Mesenchymal stem cell (in vitro differentiated cells and primary cell): ENCODE data around the gene RASGRP2.
A peak's percentile ranks its signal among the peaks of the same experiment; 100 is the strongest.

Experiments
- DNase-seq: peaks from one replicate; pipeline ENCODE4 v3.0.0-alpha.2; 2013
- H2AFZ ChIP-seq: one replicate; pipeline ENCODE4 v1.6.1; 2013; ENCODE audit warnings: low read depth, mild to moderate bottlenecking, control low read depth, inconsistent platforms, low read length, moderate library complexity
- H2AK5ac ChIP-seq: 2 replicates; pipeline ENCODE4 v1.6.1; 2013; ENCODE audit warnings: low read length, moderate library complexity, mild to moderate bottlenecking, inconsistent platforms; ENCODE audit not compliant: severe bottlenecking
- H2BK120ac ChIP-seq: one replicate; pipeline ENCODE4 v1.6.1; 2013; ENCODE audit warnings: low read depth, mild to moderate bottlenecking, inconsistent platforms, low read length, moderate library complexity
- H2BK12ac ChIP-seq, 2 experiments: one replicate each; pipeline ENCODE4 v1.6.1; 2013; ENCODE audit warnings: inconsistent platforms in 2 of 2, low read length in 2 of 2, mild to moderate bottlenecking in 2 of 2, moderate library complexity in 2 of 2, control low read depth in 1 of 2
- H2BK15ac ChIP-seq: one replicate; pipeline ENCODE4 v1.6.1; 2013; ENCODE audit warnings: mild to moderate bottlenecking, low read depth, inconsistent platforms; ENCODE audit not compliant: poor library complexity, severe bottlenecking
- H2BK5ac ChIP-seq: 2 replicates; pipeline ENCODE4 v1.6.1; 2013; ENCODE audit warnings: low read depth, mild to moderate bottlenecking, low read length, control low read depth, inconsistent platforms; ENCODE audit not compliant: poor library complexity, severe bottlenecking
- H3K14ac ChIP-seq, 2 experiments: one replicate each; pipeline ENCODE4 v1.6.1; 2013; ENCODE audit warnings: inconsistent platforms in 2 of 2, low read length in 2 of 2, control low read depth in 1 of 2, mild to moderate bottlenecking in 1 of 2, moderate library complexity in 1 of 2
- H3K18ac ChIP-seq, 2 experiments: one replicate each; pipeline ENCODE4 v1.6.1; 2013; ENCODE audit warnings: inconsistent platforms in 2 of 2, low read length in 2 of 2, control low read depth in 1 of 2, low read depth in 1 of 2, mild to moderate bottlenecking in 1 of 2
- H3K23ac ChIP-seq, 2 experiments: one replicate each; pipeline ENCODE4 v1.6.1; 2013; ENCODE audit warnings: inconsistent platforms in 2 of 2, low read length in 2 of 2, mild to moderate bottlenecking in 2 of 2, moderate library complexity in 2 of 2, control low read depth in 1 of 2
- H3K27ac ChIP-seq: 2 replicates; pipeline ENCODE4 v1.5.1; 2013; ENCODE audit warnings: mild to moderate bottlenecking, moderate library complexity, low read length, control low read depth, inconsistent platforms; ENCODE audit not compliant: poor library complexity, severe bottlenecking
- H3K27me3 ChIP-seq, 2 experiments: 2 replicates each; pipeline versions ENCODE4 v1.6.1 to v1.7.0; 2013; ENCODE audit warnings: low read length in 2 of 2, mild to moderate bottlenecking in 2 of 2, moderate library complexity in 2 of 2, control low read depth in 1 of 2, inconsistent platforms in 1 of 2; ENCODE audit not compliant: control insufficient read depth in 1 of 2, insufficient read depth in 1 of 2
- H3K36me3 ChIP-seq, 2 experiments: 2 replicates each; pipeline versions ENCODE4 v1.6.1 to v1.7.0; 2013; ENCODE audit warnings: low read length in 2 of 2, control low read depth in 1 of 2, inconsistent platforms in 1 of 2, low read depth in 1 of 2, mild to moderate bottlenecking in 1 of 2; ENCODE audit not compliant: insufficient read depth in 2 of 2, control insufficient read depth in 1 of 2
- H3K4ac ChIP-seq, 2 experiments: one replicate each; pipeline ENCODE4 v1.6.1; 2013; ENCODE audit warnings: inconsistent platforms in 2 of 2, low read length in 2 of 2, mild to moderate bottlenecking in 2 of 2, moderate library complexity in 2 of 2, control low read depth in 1 of 2, low read depth in 1 of 2
- H3K4me1 ChIP-seq: 2 replicates; pipeline ENCODE4 v1.6.1; 2013; ENCODE audit warnings: low read depth, low read length, control low read depth; ENCODE audit not compliant: control insufficient read depth, insufficient read depth
- H3K4me2 ChIP-seq: 2 replicates; pipeline ENCODE4 v1.6.1; 2013; ENCODE audit warnings: low read length, mild to moderate bottlenecking, inconsistent platforms; ENCODE audit not compliant: poor library complexity, severe bottlenecking
- H3K4me3 ChIP-seq, 2 experiments: 2 replicates each; pipeline versions ENCODE4 v1.5.1 to v1.7.0; 2013; ENCODE audit warnings: low read length in 2 of 2, mild to moderate bottlenecking in 2 of 2, control low read depth in 1 of 2, low read depth in 1 of 2; ENCODE audit not compliant: insufficient read depth in 1 of 2
- H3K79me1 ChIP-seq: replicated peaks from 2 replicates; pipeline ENCODE4 v1.6.1; 2013; ENCODE audit warnings: mild to moderate bottlenecking, control low read depth, low read length, inconsistent platforms; ENCODE audit not compliant: poor library complexity, severe bottlenecking
- H3K9ac ChIP-seq: 2 replicates; pipeline ENCODE4 v1.7.0; 2013; ENCODE audit warnings: mild to moderate bottlenecking, low read length, moderate library complexity
- H3K9me3 ChIP-seq: 2 replicates; pipeline ENCODE4 v1.7.0; 2013; ENCODE audit warnings: mild to moderate bottlenecking, low read length; ENCODE audit not compliant: control insufficient read depth
- H4K8ac ChIP-seq: one replicate; pipeline ENCODE4 v1.6.1; 2013; ENCODE audit warnings: inconsistent platforms, mild to moderate bottlenecking, low read length, moderate library complexity
- H4K91ac ChIP-seq: one replicate; pipeline ENCODE4 v1.6.1; 2013; ENCODE audit warnings: mild to moderate bottlenecking, low read length, inconsistent platforms
- whole genome bisulfite sequencing: methylation state at CpG from one replicate; pipeline ENCODE4 v1.1.7; 2013; ENCODE audit warnings: mixed read lengths; 5-methylcytosine and 5-hydroxymethylcytosine counted together

The RASGRP2 gene

DNA sequence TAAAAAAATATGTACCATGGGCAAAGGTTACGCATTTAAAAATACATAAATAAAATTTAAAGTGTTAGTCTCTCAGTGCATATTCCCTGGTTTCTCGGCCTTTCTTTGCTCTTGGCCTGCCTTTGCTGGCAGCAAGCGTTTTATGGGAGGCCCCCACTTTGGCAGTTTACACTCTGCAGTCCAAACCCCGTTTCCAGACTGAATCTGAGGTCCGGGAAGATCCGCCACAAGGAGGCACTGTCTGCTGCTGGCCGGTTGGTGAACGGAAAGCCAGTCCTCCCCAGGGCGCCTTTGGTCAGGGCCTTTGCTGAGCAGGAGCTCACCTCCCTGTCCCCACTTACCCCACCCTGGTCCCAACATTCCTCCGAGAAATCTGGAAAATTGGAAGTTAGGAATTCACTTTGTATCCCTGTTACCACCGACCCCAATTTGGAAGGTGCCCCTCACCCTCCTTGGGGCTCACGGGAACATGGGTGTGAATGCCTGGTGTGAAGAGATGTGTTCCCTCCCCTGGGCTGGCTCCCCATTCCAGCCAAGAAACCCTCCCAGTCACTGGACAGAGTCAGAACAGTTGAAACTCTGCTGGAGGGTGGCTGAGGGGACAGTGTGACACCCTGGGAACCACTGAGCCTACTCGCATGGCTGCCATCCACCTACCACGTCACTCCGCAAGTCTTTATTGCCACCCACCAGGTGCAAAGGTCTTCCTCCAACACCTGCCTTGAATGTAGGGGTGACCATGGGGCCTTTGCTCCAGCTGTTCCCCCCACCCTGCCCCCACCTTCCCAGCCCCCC lies 43.8 kb upstream of the RASGRP2 start:
- H3K36me3 ChIP-seq = peaks cover 10 to 41% of the 10 kb centered on the region in 2 experiments
- no peak overlapping the region for H4K91ac ChIP-seq
- no peaks in the 10 kb centered on the region for H3K27me3 ChIP-seq
- no peak overlapping the region for H3K27ac ChIP-seq
- WGBS = 41% methylated on average over 12 of the region's 15 CpGs
- H3K4me1 ChIP-seq = peaks cover 4% of the 10 kb centered on the region
- H3K4me3 ChIP-seq = no peak overlapping the region
- peak; percentile 65 for DNase-seq
- H3K23ac ChIP-seq = no peak overlapping the region
- H2BK5ac ChIP-seq = no peak overlapping the region
- H2BK120ac ChIP-seq = no peak overlapping the region
- H3K14ac ChIP-seq = no peak overlapping the region
- peak overlapping the region; percentile 72 for H4K8ac ChIP-seq
- H3K9me3 ChIP-seq = no peaks in the 10 kb centered on the region
- no peak overlapping the region for H3K4me2 ChIP-seq
- H3K79me1 ChIP-seq = no peaks in the 10 kb centered on the region
- no peak overlapping the region for H2BK12ac ChIP-seq
- H3K4ac ChIP-seq = no peak overlapping the region
- no peak overlapping the region for H2AFZ ChIP-seq
- H3K18ac ChIP-seq = no peak overlapping the region
- H3K9ac ChIP-seq = peak overlapping the region; percentile 9
- no peak overlapping the region for H2BK15ac ChIP-seq
- H2AK5ac ChIP-seq = no peak overlapping the region

DNA sequence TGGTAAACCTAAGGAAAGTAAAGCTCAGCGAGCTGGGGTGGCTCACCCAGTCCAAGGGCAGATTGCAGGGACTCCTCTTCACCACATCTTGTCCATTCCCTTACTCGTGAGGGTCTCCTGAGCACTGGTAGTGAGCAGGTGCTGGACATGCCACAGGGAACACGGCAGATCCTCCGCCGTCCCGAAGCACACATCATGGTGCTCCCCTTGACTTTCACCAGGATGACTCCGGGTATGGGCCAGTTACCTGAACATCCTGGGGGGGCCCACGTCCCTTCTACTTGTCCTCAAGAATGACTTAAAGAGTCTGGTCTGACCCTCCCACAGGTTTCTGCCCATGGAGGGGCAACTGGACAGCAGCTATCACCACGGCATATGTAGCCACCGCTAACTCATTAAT lies 42.4 kb upstream of the RASGRP2 start:
- Histone ChIP-seq H3K4me2 (no peak overlapping the region), H3K23ac (no peak overlapping the region), H3K79me1 (no peaks in the 10 kb centered on the region), H2BK120ac (no peak overlapping the region), H3K27me3 (no peaks in the 10 kb centered on the region), H2AK5ac (no peak overlapping the region), H2BK5ac (no peak overlapping the region), H4K8ac (no peak overlapping the region), H3K4me3 (no peak overlapping the region), H3K36me3 (peaks cover 15 to 30% of the 10 kb centered on the region in 2 experiments), H3K9me3 (no peaks in the 10 kb centered on the region), H4K91ac (no peak overlapping the region), H2BK15ac (no peak overlapping the region), H3K27ac (no peak overlapping the region), H3K4ac (no peak overlapping the region), H3K9ac (no peak overlapping the region), H2AFZ (no peak overlapping the region), H3K14ac (no peak overlapping the region), H2BK12ac (no peak overlapping the region), H3K18ac (no peak overlapping the region), H3K4me1 (peaks cover 4% of the 10 kb centered on the region)
- 92% methylated on average over 9 of the region's 10 CpGs for WGBS
- no peak for DNase-seq

DNA sequence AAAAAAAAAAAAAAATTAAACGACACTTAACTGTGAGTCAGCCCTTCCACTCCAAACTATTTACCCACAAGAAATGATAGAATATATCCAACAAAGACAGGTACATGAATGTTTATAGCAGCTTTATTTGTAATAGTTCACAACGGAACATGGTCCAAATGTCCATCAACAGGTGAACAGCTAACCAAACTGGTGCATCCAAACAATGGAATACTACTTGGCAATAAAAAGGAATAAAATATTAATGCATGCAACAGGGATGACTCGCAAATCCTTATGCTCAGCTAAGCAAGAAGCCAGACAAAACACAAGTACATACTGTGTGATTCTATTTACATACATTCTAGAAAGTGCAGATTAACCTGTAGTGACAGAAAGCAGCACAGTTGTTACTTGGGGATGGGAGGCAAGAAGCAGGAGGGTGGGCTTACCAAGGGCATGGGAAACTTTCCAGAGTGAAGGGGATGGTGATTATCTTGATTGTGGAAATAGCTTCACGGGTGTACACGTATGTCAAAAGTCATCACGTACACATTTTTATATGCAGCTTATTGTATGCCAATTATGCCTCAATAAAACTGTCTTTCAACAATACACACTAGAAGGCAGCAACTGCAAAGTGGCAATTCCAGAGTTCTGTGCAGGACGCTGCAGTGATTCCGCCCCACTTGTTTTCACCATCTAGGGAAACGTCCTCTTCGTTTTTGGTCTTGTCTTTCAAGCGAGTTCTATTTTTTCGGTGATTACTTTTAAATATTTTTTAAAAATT lies 41.1 kb upstream of the RASGRP2 start:
- WGBS = 98% methylated on average over 8 of the region's 12 CpGs
- no peak overlapping the region for H3K23ac ChIP-seq

More for the DNA sequence above, 41.1 kb upstream of the RASGRP2 start:
- Histone ChIP-seq H3K9me3 (no peaks in the 10 kb centered on the region), H3K18ac (no peak overlapping the region), H3K36me3 (peaks cover 18 to 25% of the 10 kb centered on the region in 2 experiments), H3K4ac (no peak overlapping the region), H2AK5ac (no peak overlapping the region), H3K9ac (no peak overlapping the region), H3K14ac (no peak overlapping the region), H3K27me3 (no peaks in the 10 kb centered on the region), H2BK5ac (no peak overlapping the region), H3K4me2 (no peak overlapping the region), H2BK15ac (no peak overlapping the region), H3K79me1 (no peaks in the 10 kb centered on the region), H2BK12ac (no peak overlapping the region), H3K4me1 (peaks cover 4% of the 10 kb centered on the region), H3K27ac (no peak overlapping the region), H4K91ac (no peak overlapping the region), H2BK120ac (no peak overlapping the region), H4K8ac (no peak overlapping the region), H3K4me3 (no peak overlapping the region), H2AFZ (no peak overlapping the region)
- no peak for DNase-seq
